HG02885 (cell line): ENCODE results near the gene MAPKAP1.
A peak's percentile ranks its signal among the peaks of the same experiment; 100 is the strongest.

ENCODE experiments used
- ATAC-seq: cut with Tn5 transposase; IDR thresholded peaks from one replicate; pipeline ENCODE4 v1.9.1; 2021; ENCODE audit warnings: mild to moderate bottlenecking; ENCODE audit not compliant: unreplicated experiment, poor library complexity

The MAPKAP1 gene

DNA sequence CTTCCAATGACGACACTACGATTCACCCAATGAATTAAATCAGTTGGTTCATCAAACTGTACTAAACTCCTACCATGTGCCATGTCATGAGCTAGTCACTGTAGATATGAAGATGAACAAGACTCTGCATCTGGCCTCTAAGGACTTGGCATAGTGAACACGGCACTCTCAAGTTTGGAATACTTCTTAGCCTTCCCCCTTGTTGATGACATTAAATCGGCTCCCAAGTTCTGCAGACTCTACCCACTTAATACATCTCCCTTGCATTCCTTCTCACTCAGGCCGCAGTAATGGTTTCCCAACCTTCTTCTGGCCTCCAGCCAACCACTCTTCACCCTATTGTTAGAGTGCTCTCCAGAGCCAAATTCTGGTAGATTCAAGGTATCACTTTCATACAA, 184.7 kb downstream of the MAPKAP1 start:
- no peak for ATAC-seq

DNA sequence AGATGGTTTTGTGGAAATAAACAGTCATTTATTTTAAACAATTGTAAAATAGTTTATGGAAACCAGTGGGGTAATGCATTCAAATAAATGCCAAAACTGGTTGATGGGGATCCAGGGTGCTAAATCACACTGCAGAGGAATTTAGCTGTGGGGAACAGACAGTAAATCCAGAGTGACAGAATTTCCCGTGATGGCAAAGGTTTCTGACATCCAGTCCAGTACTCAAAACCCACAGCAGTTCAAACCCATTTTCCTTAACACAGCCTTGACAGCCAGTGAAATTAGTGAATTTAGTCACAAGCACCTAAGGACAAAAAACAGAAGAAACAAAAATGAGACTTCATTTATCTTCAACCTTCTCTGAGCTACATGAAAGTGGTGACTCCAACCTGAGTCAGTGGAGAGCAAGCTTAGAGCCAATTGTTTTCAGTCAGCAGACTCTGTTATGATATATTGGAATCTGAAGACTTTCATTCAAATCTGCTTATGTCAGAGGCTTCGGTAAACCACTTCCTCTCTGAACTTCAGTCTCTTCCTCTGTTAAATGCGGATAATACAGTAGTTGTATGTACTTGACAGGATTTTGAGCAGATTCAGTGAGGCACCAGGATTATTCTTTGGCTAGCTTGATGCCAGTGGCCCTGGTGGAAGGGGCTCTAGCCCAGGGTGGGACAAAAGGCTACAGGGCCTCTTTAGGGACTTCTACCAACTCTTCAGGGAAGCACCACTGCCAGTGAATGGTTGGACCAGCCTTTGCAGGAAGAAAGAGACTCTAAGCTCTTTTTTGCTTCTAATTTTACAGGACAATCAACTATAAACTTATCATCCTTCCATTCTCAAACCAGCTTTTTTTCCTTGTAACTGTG, 185.3 kb downstream of the MAPKAP1 start:
- no peak for ATAC-seq

DNA sequence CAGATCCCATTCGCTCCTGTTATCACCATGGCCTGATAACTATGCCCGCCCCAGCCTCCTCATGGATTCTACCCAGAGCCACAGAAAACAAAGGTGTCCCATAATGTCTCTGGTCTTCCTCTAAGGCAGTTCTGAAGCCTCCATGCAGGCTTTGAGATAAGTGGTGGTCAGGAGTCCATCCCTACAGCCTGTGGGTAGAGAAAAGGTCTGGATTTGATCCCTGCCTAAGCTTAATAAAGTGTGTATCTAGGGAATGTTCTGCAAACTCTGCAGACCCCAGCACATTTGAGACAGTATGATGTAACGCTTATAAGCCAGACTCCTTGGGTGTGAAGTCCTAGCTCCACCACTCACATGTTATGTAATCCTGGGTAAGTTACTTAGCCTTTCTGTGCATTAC, 187.3 kb downstream of the MAPKAP1 start:
- no peak for ATAC-seq

DNA sequence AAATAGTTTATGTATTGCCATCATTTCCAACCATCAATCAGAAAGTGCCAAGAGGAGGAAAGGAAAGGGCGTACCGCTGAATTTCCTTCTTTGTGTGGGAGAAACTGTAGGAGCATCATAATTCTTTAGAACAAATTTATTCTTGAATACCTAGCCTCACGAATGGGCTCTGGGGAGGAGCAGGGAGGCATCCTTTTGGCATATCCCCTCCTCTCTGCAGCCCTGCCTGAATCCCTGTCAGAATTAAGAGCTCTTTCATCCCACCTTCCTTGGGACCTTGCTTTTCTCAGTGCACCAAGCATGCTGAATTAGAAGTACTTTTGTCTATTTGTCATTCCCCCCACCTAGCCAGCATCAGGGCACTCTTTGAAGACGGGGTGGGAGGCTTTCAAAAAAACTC, 189.4 kb downstream of the MAPKAP1 start:
- ATAC-seq: no peak

DNA sequence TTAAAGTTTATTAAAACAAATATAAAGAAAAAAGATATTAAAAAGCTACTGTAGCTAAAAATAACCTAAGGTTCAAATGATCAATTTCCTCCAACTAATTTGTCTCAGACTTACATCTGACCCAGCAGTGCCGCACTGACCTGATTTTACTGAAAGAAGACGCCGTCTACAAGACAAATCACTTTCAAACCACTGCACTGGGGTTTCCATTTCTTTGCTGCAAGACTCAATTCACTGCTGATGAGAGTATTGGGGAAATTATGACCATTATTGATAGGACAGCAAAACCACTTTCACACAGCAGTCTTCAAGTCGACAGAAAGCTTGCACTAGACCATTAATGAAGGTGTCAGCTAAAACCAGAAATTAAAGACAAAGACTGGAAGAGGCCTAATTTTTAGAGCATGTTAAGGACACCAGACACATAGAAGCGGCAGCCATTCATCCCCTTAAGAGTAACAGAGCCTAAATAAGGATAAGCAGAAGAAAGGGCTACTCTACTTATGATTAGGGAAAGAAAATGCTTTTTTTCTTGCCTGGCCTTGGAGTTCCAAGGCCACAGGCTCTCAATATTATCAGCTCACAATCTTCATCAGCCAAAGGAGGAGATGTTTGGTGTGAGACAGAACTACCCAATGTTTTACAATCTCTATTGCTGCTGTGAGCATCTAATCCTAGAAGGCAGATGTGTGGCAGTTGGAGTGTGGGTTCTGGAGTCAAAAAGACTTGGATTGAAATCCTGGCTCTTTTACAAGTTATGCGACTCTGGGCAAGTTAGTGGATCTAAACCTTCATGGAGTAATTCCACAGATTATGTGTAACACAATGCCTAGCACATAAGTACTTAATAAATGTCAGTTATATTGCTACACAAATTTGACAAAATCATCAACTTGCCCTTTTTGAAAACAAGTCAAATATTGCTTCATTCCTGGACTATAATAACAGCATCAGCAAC, 190.7 kb downstream of the MAPKAP1 start:
- no peak for ATAC-seq

DNA sequence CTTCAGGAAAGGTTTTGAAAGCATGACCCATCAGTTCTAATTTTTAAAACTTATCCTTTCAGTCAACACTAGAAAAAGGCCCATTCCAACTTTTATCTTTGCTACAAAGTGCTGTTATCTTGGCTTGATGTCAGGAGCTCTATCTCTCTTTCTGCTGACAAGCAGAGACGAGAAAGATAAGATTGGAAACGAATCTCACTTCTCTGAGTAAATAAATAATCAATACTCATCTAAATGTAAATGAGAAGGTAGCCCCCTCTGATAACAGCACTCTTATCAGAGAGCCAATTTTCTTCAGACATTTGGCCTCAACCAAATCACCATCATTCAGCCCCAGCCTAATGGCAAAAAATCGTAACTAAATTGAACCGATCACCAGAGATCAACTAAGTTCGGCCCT, 191.7 kb downstream of the MAPKAP1 start:
- ATAC-seq: no peak

DNA sequence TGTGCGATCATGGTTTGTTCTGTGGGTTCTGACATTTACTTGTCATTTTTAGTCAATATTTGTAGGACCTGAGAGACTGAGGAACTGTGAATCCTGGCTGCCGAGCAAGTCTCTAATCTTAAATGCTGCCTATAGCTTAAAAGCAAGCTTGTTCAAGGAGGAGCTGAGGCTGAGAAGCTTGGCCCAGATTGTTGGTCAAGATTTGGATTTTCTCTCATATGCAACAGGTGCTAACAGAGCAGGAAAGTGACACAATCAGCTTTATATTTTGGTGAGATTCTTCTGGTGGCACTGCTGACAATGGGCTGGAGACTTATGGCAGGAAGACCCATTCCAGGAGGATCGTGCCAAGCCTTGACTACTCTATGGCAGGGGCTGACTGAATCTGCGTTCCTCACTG, 192.5 kb downstream of the MAPKAP1 start:
- ATAC-seq: no peak

DNA sequence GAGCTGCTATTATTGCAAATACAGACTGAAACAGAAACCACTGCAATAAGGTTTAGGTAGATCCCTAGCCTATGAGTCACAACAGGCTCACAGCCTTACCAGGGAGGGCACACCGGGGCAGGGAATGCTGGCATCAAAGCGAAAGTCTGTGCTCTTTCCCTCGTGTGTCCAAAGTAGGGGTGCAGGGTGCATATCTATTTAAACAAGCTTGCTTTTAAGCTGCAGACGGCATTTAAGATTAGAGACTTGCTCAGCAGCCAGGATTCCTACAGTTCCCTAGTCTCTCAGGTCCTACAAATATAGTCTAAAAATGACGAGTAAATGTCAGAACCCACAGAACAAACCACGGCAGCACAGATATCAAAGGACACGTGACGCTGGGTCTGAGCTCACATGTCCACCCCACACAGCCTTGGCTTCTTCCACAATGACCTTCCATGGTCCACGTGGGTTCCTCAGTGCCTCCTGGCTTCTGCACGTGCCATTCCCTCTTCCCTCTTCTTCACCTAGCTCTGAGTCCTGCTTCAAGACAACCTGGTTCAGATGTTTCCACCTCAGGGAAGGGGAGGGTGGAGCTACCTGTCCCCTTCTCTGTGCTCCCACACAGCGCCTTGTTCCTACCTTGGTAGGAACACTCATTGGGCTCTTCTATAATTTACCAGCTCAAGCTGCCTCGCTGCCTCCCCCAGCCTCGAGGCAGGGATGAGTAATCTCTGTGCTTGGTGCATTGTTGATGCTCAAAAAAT, 193.2 kb downstream of the MAPKAP1 start:
- peak; percentile 92 for ATAC-seq

DNA sequence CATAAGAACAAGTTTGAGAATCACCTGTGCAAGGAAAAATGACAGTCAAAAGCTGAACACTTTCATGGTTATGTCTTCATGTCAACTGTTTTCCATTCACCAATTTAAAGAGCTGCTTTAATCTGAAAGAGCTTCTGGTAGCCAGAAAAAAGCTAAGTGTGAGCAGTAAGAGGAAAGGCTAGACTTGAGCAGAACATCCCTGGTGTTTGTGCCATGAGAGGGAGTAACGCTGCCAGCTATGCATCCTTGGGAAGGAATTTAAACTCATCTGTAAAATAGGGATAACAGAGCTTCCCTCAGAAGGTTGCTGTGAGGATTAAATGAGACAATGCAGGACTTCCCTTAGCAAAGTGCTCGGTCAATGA, 193.7 kb downstream of the MAPKAP1 start:
- ATAC-seq: no peak

DNA sequence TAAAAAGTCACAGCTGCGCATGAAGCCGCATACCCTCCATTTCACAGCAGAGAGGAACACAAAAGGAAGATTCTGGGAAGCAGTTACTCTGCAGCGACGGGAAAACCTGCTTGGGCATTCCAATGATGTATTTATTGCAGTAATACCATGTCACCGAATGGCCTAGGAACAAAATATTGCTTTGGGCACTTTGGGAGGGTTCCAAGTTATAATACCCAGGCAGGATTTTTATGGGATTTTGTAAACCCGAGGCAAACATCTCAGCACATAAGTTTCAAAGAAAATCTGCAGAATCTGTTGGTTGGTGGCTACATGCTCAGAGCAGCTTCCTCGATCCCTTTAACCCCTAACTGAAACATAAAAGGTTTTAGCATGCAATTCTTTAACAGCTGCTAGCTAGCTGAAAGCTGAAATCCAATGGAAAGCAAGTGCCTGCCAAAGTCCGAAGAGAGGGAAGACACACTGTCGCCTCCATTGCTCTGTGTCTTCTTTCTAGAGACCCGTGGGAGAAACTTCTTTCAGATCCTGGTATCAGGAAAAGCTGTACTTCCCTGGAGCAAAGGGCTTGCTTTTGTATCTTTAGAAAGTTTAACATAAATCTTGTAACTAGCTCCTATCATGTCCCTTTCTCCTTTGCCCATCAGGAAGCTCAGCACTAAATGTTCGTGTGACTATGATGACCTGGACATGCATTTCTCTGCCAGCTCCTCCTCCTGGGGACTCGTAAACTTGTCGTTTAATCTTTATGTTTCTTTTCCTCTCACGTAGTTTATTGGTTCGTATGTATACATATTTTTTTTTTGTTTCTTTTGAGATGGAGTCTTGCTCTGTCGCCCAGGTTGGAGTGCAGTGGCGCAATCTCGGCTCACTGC, 195.0 kb downstream of the MAPKAP1 start:
- ATAC-seq: no peak

DNA sequence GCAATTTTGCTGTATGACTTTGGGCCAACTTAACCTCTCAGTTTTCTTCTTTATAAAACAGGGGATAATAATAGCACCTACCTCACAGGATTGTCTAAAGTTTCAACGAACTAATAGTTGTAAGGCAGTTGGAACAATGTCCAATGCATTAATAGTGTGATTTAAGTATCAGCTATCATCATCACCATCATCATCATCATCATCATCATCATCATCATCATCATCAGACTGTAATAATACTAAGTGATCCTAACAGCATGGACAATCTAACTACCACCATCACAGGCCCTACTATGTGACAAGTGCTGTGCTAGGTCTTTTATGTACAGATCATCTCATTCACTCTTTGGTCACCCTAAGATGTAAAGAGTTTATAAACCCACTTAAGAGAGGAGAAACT, 196.0 kb downstream of the MAPKAP1 start:
- ATAC-seq: no peak

DNA sequence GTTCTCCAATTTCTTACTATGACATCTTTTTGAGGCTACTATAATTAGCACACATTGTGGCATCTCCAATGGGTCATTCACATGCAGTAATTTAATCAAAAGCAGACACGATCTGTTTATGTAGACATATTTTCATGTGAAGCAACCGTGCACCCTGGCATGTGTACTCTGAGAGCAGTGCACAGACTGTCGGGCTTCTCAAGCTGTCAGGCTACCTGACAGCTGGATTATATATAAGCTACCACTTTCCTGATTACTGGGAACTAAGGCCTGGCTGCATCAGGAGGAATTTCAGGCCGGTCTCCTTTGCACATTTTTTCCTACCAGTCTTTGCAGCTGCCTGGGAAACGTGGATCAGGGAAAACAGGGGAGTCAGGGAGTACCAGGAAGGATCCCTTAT, 197.5 kb downstream of the MAPKAP1 start:
- no peak for ATAC-seq

DNA sequence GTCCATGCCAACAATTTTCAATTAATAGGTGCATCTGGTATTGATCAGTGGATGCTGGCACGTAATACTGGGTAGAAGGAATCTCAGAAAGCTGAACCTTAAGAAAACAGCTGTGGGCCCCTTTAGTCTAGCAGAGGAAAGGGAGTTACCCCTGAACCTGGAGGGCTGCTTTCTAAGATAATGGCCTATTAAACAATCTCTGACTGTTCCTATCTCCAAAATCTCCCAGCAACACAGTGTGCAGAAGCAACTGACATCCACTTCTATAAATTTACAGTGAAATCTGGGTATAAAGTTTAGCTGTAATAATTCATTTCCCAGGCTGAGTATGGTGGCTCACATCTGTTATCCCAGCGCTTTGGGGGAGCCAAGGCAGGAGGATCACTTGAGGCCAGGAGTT, 198.8 kb downstream of the MAPKAP1 start:
- ATAC-seq: no peak

DNA sequence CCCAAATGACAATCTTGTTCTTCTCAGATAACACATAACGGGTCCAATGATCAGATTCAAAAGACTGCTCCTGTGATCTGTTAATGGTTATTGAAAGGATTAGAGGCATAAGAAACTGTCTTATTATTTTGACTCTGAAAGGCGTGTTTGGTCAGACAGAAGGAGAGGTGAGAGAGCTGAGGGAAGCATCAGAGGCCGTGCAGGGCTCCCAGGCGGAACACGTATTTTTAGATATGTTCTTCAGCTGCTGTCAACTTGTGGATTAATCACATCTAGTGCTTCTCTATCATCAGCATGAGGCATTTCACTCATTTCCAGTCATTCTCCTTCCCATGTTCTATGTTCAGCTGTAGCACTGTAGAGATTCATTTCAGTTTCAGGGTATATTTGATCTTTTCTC, 199.8 kb downstream of the MAPKAP1 start:
- no peak for ATAC-seq

DNA sequence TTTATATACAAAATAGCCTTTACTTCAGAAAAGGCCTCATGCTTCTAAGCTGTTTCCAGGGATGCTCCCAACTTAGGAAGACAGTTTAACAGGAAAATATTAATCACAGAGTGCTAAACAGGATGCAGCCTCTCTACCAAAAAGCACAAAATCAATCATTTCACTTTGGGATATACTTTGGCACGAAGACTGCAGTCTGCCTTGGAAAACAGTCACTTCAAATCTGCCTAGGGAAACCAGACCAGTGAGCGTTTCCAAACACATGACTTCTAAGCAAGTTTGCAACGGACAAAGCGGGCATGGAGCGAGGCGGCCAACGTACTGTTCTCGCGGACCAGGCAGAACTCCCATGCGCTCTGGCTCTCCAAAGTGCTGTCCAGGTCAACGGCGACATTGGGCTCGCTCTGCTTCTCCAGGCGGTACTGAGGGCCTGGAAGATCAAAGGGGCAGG, 201.0 kb downstream of the MAPKAP1 start:
- ATAC-seq: no peak

DNA sequence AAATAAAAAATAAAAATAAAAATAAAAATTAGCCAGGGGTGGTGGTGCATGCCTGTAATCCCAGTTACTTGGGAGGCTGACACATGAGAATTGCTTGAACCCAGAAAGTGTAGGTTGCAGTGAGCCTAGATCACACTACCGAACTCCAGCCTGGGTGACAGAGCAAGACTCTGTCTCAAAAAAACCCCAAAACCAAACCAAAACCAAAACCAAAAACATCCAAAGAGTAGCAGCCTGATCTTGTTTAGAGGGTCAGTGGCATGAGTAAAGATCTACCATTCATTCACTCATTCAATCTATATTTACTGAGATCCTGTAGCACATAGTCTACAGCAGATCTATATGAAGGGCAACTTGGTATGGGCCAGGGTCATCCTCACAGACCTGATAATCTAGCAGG, 202.4 kb downstream of the MAPKAP1 start:
- ATAC-seq: no peak

DNA sequence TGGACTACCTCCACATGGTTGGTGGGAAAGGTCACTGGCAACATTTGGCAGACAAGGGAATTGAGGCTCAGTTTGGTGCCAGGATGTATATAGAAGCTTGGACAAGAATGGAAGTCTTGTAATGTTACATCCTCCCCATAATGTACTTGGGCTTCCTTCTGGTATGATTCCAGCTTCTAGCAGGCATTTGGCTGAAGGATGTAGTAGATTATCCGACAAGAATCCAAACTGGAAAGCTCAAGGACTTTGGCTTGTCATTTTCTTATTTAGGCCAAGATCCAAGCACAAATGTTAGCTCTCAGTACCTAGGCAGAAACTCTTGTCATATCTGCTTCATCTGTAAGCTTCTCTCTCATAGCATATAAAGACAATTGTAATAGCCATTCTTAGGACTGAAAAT, 209.1 kb downstream of the MAPKAP1 start:
- no peak for ATAC-seq

DNA sequence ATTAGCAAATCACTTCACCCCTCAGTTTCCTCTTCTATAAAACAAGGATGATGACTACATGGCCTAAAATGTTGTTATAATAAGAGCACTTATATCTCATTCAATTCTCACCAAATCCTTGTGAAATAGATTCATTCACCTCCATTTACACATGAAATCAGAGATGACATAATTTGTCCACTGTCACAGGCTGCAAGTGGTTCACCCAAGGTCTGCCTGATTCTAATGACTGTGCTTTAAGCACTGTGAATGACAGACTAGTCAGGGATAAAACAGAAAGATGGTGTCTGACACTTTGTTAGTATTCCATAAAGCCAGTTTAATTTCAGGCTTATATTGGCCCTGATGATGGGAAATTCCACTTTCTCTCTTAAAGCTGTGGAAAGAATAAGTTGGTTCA, 209.5 kb downstream of the MAPKAP1 start:
- ATAC-seq: no peak

DNA sequence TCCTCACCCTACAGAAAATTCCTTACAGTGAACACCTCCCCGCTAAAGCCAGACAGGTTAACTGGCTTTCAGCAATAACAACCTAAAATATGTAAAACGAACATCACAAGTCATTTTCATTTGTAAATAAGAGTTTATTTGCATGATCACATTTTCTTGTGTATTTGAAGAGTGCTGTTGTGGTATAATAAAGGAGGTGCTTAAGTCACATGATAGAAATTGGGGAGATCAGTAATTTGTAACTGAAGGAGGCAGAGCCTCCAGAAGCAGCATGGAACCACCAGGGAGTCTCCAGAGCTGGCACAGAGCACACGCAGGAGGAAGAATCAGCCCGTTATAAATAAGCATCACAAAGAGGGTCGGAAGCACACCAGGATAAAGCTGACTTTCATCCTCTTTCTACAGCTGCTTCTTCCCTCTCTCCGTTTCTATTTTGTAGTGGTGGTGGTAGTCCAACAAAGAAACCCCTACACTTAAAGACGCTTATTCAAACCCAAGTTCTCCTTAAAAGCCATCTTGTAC, 210.6 kb downstream of the MAPKAP1 start:
- no peak for ATAC-seq
